Measurements from ENCODE around the gene MLLT3.

Gene MLLT3

GRCh38 chr9:20624201-20625002 is 2.1 kb upstream of the MLLT3 start:
- peak; percentile 43 to 74 for DNase-seq

- DNase-seq, result no peak
Measured at GRCh38 chr9:20623748-20624124, 1.4 kb upstream of the MLLT3 start.

- no peak for DNase-seq
Measured at GRCh38 chr9:20623021-20623747, 885 bp upstream of the MLLT3 start.

- DNase-seq, result peak; percentile 62 to 64
Measured at GRCh38 chr9:20621471-20622329, 599 bp downstream of the MLLT3 start.

GRCh38 chr9:20620650-20621470 is 1.4 kb downstream of the MLLT3 start:
- DNase-seq, result no peak

- no peak for DNase-seq
Measured at GRCh38 chr9:20619487-20620200, 2.7 kb downstream of the MLLT3 start.

- DNase-seq, result no peak
Measured at GRCh38 chr9:20618361-20618802, 3.9 kb downstream of the MLLT3 start.

GRCh38 chr9:20616808-20617207 is 5.5 kb downstream of the MLLT3 start:
- no peak for DNase-seq

- no peak for DNase-seq
Measured at GRCh38 chr9:20614602-20615216, 7.6 kb downstream of the MLLT3 start.

GRCh38 chr9:20611691-20612287 is 10.5 kb downstream of the MLLT3 start:
- no peak for DNase-seq

- no peak for DNase-seq
Measured at GRCh38 chr9:20610591-20610990, 11.7 kb downstream of the MLLT3 start.

- no peak for DNase-seq
Measured at GRCh38 chr9:20608582-20608981, 13.7 kb downstream of the MLLT3 start.

- no peak for DNase-seq
Measured at GRCh38 chr9:20606652-20607051, 15.6 kb downstream of the MLLT3 start.

- DNase-seq, result no peak
Measured at GRCh38 chr9:20604562-20604961, 17.7 kb downstream of the MLLT3 start.

GRCh38 chr9:20603524-20604268 is 18.6 kb downstream of the MLLT3 start:
- peak in 1 of 2 experiments; percentile 19 for DNase-seq

- no peak for DNase-seq
Measured at GRCh38 chr9:20601292-20601691, 21.0 kb downstream of the MLLT3 start.

- no peak for DNase-seq
Measured at GRCh38 chr9:20599195-20599594, 23.1 kb downstream of the MLLT3 start.

- no peak for DNase-seq
Measured at GRCh38 chr9:20598367-20598766, 23.9 kb downstream of the MLLT3 start.

GRCh38 chr9:20597862-20598261 is 24.4 kb downstream of the MLLT3 start:
- no peak for DNase-seq

GRCh38 chr9:20594608-20595007 is 27.7 kb downstream of the MLLT3 start:
- DNase-seq, result no peak
